A549 (cell line): ENCODE results near the gene GPR55. TPM values are rescaled to one million over a fixed set of nuclear protein-coding genes. Genes with fewer than 3 reads are reported as not detected.

Experiments used
- ATAC-seq, 2 experiments: fragments of 200-7000 bp in 1 of 2; fragments of >200 bp in 1 of 2; cut with Nextera tagmentation in 1 of 2; cut with Tn5 transposase in 1 of 2; 3 replicates each; pipeline versions ENCODE4 v1.8.0 to v1.9.1; 2018 to 2020; ENCODE audit warnings: mild to moderate bottlenecking in 1 of 2, moderate library complexity in 1 of 2
- CTCF ChIA-PET: fragments of 300-600 bp; sonication (Branson Sonifier 250); formaldehyde crosslinking; extraction: SDS; loops from one replicate; lab custom pipeline; 2021; ENCODE audit warnings: antibody characterized with exemption, inconsistent platforms; lab: Yijun Ruan, JAX
- POLR2A ChIA-PET: fragments of 350-600 bp; formaldehyde crosslinking; extraction: SDS; loops from one replicate; lab custom pipeline; 2021; ENCODE audit warnings: antibody characterized with exemption, inconsistent platforms; lab: Yijun Ruan, JAX
- DNase-seq, 2 experiments: peaks; one replicate each; pipeline versions ENCODE4 v3.0.0 to v3.0.0-alpha.2; 2011 to 2016; ENCODE audit warnings: low read depth in 1 of 2, low spot score in 1 of 2
- FAIRE-seq: peaks from 2 replicates; lab custom pipeline; 2011; peaks lifted over from hg19 to GRCh38; lab: Jason Lieb, UNC
- H3K27ac ChIP-seq, 2 experiments: fragments of >200 bp; sonication (Bioruptor Twin); formaldehyde crosslinking; 3 replicates each; pipeline ENCODE4 v1.5.1; 2016 to 2017
- H3K4me1 ChIP-seq: fragments of >200 bp; sonication (Bioruptor Twin); formaldehyde crosslinking; 3 replicates; pipeline ENCODE4 v1.6.1; 2016
- H3K4me2 ChIP-seq: fragments of >200 bp; sonication (Bioruptor Twin); formaldehyde crosslinking; 3 replicates; pipeline ENCODE4 v1.6.1; 2016
- H3K4me3 ChIP-seq: fragments of >200 bp; sonication (Bioruptor Twin); formaldehyde crosslinking; 3 replicates; pipeline ENCODE4 v1.5.1; 2016
- H3K9me3 ChIP-seq: fragments of >200 bp; sonication (Bioruptor Twin); formaldehyde crosslinking; 3 replicates; pipeline ENCODE4 v1.6.1; 2016
- CBX2 ChIP-seq: fragments of 200-600 bp; sonication (generic); IDR thresholded peaks from 2 replicates; pipeline ENCODE4 v1.6.1; 2016; ENCODE audit warnings: low read depth, mild to moderate bottlenecking, borderline replicate concordance
- CEBPB ChIP-seq, 2 experiments: fragments of >200 bp in 1 of 2; sonication (Bioruptor Twin) in 1 of 2; formaldehyde crosslinking in 1 of 2; IDR thresholded peaks; 2 replicates each; pipeline ENCODE4 v1.6.1; 2012 to 2016
- CHD4 ChIP-seq: fragments of 200-600 bp; sonication (generic); IDR thresholded peaks from 2 replicates; pipeline ENCODE4 v1.6.1; 2016; ENCODE audit warnings: antibody characterized with exemption, mild to moderate bottlenecking, borderline replicate concordance
- EP300 ChIP-seq, 2 experiments: fragments of >200 bp; sonication (Bioruptor Twin); formaldehyde crosslinking; IDR thresholded peaks; 2 replicates in 1 of 2; 3 replicates in 1 of 2; pipeline ENCODE4 v1.6.1; 2016 to 2017
- FOSL2 ChIP-seq, 2 experiments: fragments of 450-650 bp in 1 of 2; fragments of >200 bp in 1 of 2; sonication (Bioruptor Twin) in 1 of 2; formaldehyde crosslinking; IDR thresholded peaks; 2 replicates each; pipeline versions ENCODE4 v1.5.0 to v1.6.1; 2016 to 2020; ENCODE audit warnings: mild to moderate bottlenecking in 1 of 2, moderate library complexity in 1 of 2
- GATA3 ChIP-seq: IDR thresholded peaks from 2 replicates; pipeline ENCODE4 v1.6.1; 2012; ENCODE audit warnings: borderline replicate concordance
- HEYL ChIP-seq: fragments of 250-450 bp; sonication (Bioruptor Pico); IDR thresholded peaks from 2 replicates; pipeline ENCODE4 v1.8.0; 2021; ENCODE audit warnings: mild to moderate bottlenecking, moderate library complexity
- HOXB5 ChIP-seq: fragments of 250-450 bp; sonication (Bioruptor Pico); IDR thresholded peaks from 2 replicates; pipeline ENCODE4 v1.5.0; 2020; ENCODE audit warnings: mild to moderate bottlenecking, moderate library complexity
- KDM1A ChIP-seq: fragments of 200-600 bp; sonication (generic); IDR thresholded peaks from 2 replicates; pipeline ENCODE4 v1.6.1; 2016; ENCODE audit warnings: low read depth, mild to moderate bottlenecking
- KDM5A ChIP-seq: fragments of 200-600 bp; sonication (generic); IDR thresholded peaks from 2 replicates; pipeline ENCODE4 v1.6.1; 2016; ENCODE audit warnings: antibody characterized with exemption, mild to moderate bottlenecking
- NFE2L2 ChIP-seq: fragments of 150-350 bp; conservative IDR thresholded peaks from 2 replicates; pipeline ENCODE4 v1.6.1; 2014; ENCODE audit warnings: low read length
- NPAS2 ChIP-seq: fragments of 250-450 bp; sonication (Bioruptor Pico); IDR thresholded peaks from 2 replicates; pipeline ENCODE4 v1.8.0; 2022; ENCODE audit warnings: mild to moderate bottlenecking, moderate library complexity, borderline replicate concordance
- PHF8 ChIP-seq: fragments of 200-600 bp; sonication (generic); IDR thresholded peaks from 2 replicates; pipeline ENCODE4 v1.6.1; 2016; ENCODE audit warnings: low read depth, mild to moderate bottlenecking, antibody characterized with exemption, moderate library complexity, borderline replicate concordance
- POLR2AphosphoS2 ChIP-seq: conservative IDR thresholded peaks from 2 replicates; pipeline ENCODE4 v1.6.1; 2012; ENCODE audit warnings: low read length, improper control_type of control experiment, inconsistent platforms
- RARB ChIP-seq: fragments of 250-450 bp; sonication (Bioruptor Pico); IDR thresholded peaks from 2 replicates; pipeline ENCODE4 v1.8.0; 2021; ENCODE audit warnings: mild to moderate bottlenecking, moderate library complexity
- TFCP2L1 ChIP-seq: fragments of 250-450 bp; sonication (Bioruptor Pico); IDR thresholded peaks from 2 replicates; pipeline ENCODE4 v1.5.0; 2021; ENCODE audit warnings: mild to moderate bottlenecking
- ZNF302 ChIP-seq: fragments of 250-450 bp; sonication (Bioruptor Pico); IDR thresholded peaks from 2 replicates; pipeline ENCODE4 v1.9.0; 2021; ENCODE audit warnings: inconsistent platforms, mild to moderate bottlenecking, moderate library complexity
- ZSCAN20 ChIP-seq: fragments of 250-450 bp; sonication (Bioruptor Pico); IDR thresholded peaks from 2 replicates; pipeline ENCODE4 v1.8.0; 2022; ENCODE audit warnings: mild to moderate bottlenecking, moderate library complexity
- WGBS: methylation state at CpG from one replicate; pipeline ENCODE4 v1.1.6; 2017; ENCODE audit errors: missing lambda C conversion rate; 5-methylcytosine and 5-hydroxymethylcytosine counted together
- polyA plus RNA-seq, 4 experiments: library from polyadenylated mRNA; depleted of rRNA in 3 of 4; stranded (reverse); fragments of >200 nt; fragmentation: RNase III in 1 of 4; extraction: RNeasy Plus Mini Kit Qiagen cat#74134 plus additional on column Dnase treatment in 1 of 4; gene quantifications; 2 replicates in 3 of 4; 3 replicates in 1 of 4; pipeline ENCODE4 v1.2.3, GENCODE V29; 2011 to 2017
- TF ChIP-seq, protein P1 (sequence below): IDR thresholded peaks from 2 replicates; pipeline ENCODE4 v1.6.1; 2012
- TF ChIP-seq, protein P2 (sequence below): fragments of >200 bp; sonication (Bioruptor Twin); formaldehyde crosslinking; IDR thresholded peaks from 3 replicates; pipeline ENCODE4 v1.6.1; 2016
- TF ChIP-seq, protein P3 (sequence below): fragments of 150-350 bp; IDR thresholded peaks from 2 replicates; pipeline ENCODE4 v1.6.1; 2014; ENCODE audit warnings: low read depth, mild to moderate bottlenecking, low read length
- TF ChIP-seq, protein P4 (sequence below): fragments of 250-450 bp; sonication (Bioruptor Pico); IDR thresholded peaks from 2 replicates; pipeline ENCODE4 v1.5.0; 2021; ENCODE audit warnings: mild to moderate bottlenecking, moderate library complexity, borderline replicate concordance
- TF ChIP-seq, protein P5 (sequence below): IDR thresholded peaks from 2 replicates; pipeline ENCODE4 v1.6.1; 2012; ENCODE audit warnings: low read depth, borderline replicate concordance
- TF ChIP-seq, protein P6 (sequence below): fragments of >200 bp; sonication (Bioruptor Twin); formaldehyde crosslinking; IDR thresholded peaks from 3 replicates; pipeline ENCODE4 v1.5.1; 2016

GPR55 gene
- polyA plus RNA-seq, 2 of the 4 experiments (the other 2 are of a cell fraction) = not detected

DNA sequence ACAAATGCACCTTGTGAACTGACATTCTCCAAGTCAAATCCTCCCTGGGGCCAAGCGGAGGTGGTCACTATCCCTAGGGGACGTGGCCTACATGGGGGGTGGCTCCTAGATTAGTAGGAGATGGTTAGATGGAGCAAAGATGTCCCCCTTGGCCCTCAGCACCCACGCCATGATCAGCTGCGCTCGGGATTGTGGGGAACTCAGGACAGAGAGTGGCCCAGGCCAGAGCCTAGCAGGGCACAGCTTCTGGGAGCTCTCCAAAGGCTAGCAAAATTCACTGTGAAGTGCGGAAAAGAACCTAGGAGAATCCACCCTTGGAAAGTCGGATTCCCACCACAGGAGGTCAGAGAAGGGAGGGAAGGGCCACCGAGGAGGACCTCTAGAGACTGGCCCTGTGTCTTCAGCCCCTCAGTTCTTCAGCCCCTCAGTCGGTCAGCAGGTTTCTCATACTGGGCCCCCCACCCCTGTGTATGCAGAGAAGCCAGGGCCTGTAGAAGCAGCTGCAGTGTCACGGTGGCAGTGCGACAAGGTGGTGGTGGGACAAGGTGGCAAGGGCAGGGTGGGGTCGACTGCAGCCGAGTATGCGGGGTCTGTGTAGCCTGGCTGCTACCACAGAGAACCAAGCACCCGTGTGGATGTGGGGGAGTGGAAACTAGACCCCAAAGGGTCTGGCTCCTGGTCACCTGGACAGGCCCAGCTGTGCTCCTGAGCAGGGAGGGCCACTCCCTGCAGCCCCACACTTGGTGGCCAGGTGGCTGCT is 18.4 kb downstream of the GPR55 start:
- no peak for ATAC-seq
- Histone ChIP-seq H3K4me2 (no peak overlapping the region), H3K4me1 (peaks cover 12% of the 10 kb centered on the region), H3K9me3 (no peaks in the 10 kb centered on the region)
- no peak for FAIRE-seq
- TF ChIP-seq, protein P1, sequence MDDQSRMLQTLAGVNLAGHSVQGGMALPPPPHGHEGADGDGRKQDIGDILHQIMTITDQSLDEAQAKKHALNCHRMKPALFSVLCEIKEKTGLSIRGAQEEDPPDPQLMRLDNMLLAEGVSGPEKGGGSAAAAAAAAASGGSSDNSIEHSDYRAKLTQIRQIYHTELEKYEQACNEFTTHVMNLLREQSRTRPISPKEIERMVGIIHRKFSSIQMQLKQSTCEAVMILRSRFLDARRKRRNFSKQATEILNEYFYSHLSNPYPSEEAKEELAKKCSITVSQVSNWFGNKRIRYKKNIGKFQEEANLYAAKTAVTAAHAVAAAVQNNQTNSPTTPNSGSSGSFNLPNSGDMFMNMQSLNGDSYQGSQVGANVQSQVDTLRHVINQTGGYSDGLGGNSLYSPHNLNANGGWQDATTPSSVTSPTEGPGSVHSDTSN = no peak
- TF ChIP-seq KDM5A (no peak), FOSL2 (IDR thresholded peaks at IDR 0.05) (no peak), FOSL2 (CRISPR knock-in tag; IDR thresholded peaks at IDR 0.05) (no peak), CEBPB (IDR thresholded peaks at IDR 0.05) (no peak), ZNF302 (CRISPR knock-in tag) (no peak), EP300 (IDR thresholded peaks at IDR 0.05) (no peak), HEYL (no peak), TFCP2L1 (CRISPR knock-in tag) (no peak), GATA3 (no peak)
- TF ChIP-seq, protein P2, sequence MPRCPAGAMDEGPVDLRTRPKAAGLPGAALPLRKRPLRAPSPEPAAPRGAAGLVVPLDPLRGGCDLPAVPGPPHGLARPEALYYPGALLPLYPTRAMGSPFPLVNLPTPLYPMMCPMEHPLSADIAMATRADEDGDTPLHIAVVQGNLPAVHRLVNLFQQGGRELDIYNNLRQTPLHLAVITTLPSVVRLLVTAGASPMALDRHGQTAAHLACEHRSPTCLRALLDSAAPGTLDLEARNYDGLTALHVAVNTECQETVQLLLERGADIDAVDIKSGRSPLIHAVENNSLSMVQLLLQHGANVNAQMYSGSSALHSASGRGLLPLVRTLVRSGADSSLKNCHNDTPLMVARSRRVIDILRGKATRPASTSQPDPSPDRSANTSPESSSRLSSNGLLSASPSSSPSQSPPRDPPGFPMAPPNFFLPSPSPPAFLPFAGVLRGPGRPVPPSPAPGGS = no peak
- TF ChIP-seq, protein P3, sequence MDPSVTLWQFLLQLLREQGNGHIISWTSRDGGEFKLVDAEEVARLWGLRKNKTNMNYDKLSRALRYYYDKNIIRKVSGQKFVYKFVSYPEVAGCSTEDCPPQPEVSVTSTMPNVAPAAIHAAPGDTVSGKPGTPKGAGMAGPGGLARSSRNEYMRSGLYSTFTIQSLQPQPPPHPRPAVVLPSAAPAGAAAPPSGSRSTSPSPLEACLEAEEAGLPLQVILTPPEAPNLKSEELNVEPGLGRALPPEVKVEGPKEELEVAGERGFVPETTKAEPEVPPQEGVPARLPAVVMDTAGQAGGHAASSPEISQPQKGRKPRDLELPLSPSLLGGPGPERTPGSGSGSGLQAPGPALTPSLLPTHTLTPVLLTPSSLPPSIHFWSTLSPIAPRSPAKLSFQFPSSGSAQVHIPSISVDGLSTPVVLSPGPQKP = no peak
- TF ChIP-seq, protein P4, sequence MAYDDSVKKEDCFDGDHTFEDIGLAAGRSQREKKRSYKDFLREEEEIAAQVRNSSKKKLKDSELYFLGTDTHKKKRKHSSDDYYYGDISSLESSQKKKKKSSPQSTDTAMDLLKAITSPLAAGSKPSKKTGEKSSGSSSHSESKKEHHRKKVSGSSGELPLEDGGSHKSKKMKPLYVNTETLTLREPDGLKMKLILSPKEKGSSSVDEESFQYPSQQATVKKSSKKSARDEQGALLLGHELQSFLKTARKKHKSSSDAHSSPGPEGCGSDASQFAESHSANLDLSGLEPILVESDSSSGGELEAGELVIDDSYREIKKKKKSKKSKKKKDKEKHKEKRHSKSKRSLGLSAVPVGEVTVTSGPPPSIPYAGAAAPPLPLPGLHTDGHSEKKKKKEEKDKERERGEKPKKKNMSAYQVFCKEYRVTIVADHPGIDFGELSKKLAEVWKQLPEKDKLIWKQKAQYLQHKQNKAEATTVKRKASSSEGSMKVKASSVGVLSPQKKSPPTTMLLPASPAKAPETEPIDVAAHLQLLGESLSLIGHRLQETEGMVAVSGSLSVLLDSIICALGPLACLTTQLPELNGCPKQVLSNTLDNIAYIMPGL (CRISPR knock-in tag) = no peak
- TF ChIP-seq, protein P5, sequence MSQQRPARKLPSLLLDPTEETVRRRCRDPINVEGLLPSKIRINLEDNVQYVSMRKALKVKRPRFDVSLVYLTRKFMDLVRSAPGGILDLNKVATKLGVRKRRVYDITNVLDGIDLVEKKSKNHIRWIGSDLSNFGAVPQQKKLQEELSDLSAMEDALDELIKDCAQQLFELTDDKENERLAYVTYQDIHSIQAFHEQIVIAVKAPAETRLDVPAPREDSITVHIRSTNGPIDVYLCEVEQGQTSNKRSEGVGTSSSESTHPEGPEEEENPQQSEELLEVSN = no peak
- TF ChIP-seq, all 56 proteins: peak for 0
- no peak overlapping the region for H3K4me3 ChIP-seq
- 86% methylated on average over 13 of the region's 15 CpGs for WGBS
- ChIA-PET POLR2A (no interaction called here), CTCF (interaction anchor here (1.1 to 4.2 kb wide), 4 partner anchors 10 to 846 kb away, joined by 3 to 34 read pairs (median 7); no protein-coding TSS in a partner anchor)
- no peak overlapping the region for H3K27ac ChIP-seq
- no peak for DNase-seq

DNA sequence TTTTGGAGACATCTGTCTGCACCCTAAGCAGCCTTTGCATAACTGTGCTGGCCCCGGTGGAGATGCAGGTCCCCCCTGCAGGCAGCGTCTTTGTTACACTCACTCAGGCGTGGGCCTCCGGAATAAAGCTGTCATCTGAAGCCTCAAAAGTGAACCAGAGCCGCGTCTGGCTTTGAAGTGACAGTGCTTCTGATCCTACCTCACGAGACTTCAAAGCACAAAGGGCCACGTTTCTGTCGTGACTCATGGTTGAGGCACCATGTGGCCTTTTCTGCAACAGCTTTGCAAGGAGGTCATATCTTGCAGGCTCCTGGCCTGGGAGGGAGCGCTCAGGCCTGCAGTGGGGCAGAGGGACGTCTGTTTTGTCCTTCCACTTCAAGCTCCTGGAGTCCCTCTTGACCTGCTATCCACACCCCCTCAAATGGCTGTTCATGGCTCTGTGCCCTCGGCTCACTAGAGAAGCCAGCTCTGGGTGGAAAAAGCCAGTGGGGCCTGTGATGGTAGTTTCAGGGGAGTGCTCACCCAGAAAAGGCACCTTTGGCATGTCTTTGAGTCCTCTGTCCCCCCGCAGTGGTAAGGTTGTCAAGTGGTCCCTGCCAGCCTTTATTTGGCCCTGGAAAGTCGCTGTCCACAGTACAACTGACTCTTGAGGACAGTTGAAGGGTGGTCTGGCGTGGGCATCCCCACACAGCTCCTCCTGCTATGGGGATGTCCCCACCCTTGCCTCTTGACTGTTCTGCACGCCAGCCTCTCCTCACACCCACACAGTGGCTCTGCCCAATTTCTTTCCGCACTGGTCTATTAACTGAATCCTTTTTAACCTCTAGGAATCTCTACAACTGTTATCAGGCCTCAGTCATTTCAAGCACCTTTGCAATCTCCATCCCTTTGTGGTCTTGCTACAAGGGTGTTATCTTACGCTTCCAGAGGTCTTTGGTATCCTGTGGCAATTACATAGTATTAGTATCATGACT is 19.3 kb downstream of the GPR55 start:
- FAIRE-seq = no peak
- Histone ChIP-seq H3K9me3 (no peaks in the 10 kb centered on the region), H3K4me1 (peaks cover 12% of the 10 kb centered on the region), H3K4me2 (no peak overlapping the region), H3K4me3 (no peak overlapping the region), H3K27ac (no peak overlapping the region)
- ChIA-PET CTCF (interaction anchor here (1.1 to 4.2 kb wide), 4 partner anchors 9 to 845 kb away, joined by 3 to 34 read pairs (median 7); no protein-coding TSS in a partner anchor), POLR2A (no interaction called here)
- no peak for DNase-seq
- no peak for ATAC-seq
- WGBS = 66% methylated on average over 17 of the region's 18 CpGs
- TF ChIP-seq, protein P3 = no peak
- no peak for TF ChIP-seq NFE2L2
- no peak for TF ChIP-seq PHF8
- TF ChIP-seq RARB (CRISPR knock-in tag) = no peak
- TF ChIP-seq CHD4 = no peak
- no peak for TF ChIP-seq ZSCAN20
- TF ChIP-seq, protein P6, sequence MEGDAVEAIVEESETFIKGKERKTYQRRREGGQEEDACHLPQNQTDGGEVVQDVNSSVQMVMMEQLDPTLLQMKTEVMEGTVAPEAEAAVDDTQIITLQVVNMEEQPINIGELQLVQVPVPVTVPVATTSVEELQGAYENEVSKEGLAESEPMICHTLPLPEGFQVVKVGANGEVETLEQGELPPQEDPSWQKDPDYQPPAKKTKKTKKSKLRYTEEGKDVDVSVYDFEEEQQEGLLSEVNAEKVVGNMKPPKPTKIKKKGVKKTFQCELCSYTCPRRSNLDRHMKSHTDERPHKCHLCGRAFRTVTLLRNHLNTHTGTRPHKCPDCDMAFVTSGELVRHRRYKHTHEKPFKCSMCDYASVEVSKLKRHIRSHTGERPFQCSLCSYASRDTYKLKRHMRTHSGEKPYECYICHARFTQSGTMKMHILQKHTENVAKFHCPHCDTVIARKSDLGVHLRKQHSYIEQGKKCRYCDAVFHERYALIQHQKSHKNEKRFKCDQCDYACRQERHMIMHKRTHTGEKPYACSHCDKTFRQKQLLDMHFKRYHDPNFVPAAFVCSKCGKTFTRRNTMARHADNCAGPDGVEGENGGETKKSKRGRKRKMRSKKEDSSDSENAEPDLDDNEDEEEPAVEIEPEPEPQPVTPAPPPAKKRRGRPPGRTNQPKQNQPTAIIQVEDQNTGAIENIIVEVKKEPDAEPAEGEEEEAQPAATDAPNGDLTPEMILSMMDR = no peak
- TF ChIP-seq NPAS2 (CRISPR knock-in tag) = no peak
- TF ChIP-seq KDM1A = no peak
- no peak for TF ChIP-seq POLR2AphosphoS2
- TF ChIP-seq HOXB5 = no peak
- no peak for TF ChIP-seq CBX2
